HepG2 (cell line): ENCODE measurements around the gene ERFL.

Experiments
- CBFB ChIP-seq: sonication (generic); formaldehyde crosslinking; IDR thresholded peaks from 2 replicates; pipeline ENCODE4 v1.4.0; 2020; ENCODE audit warnings: missing genetic modification reagents
- GABPA ChIP-seq, 2 experiments: IDR thresholded peaks; 2 replicates each; pipeline ENCODE4 v1.6.1; 2011 to 2016; ENCODE audit warnings: low read depth in 2 of 2, low read length in 1 of 2, missing biosample characterization in 1 of 2, missing genetic modification characterization in 1 of 2
- RELA ChIP-seq: sonication (generic); formaldehyde crosslinking; IDR thresholded peaks from 2 replicates; pipeline ENCODE4 v1.4.0; 2020; ENCODE audit warnings: missing genetic modification reagents
- REXO4 ChIP-seq: sonication (generic); formaldehyde crosslinking; IDR thresholded peaks from 2 replicates; pipeline ENCODE4 v1.8.0; 2022; ENCODE audit warnings: missing genetic modification reagents, mild to moderate bottlenecking, borderline replicate concordance
- SUZ12 ChIP-seq: fragments of 150-350 bp; IDR thresholded peaks from 2 replicates; pipeline ENCODE4 v1.6.1; 2014; ENCODE audit warnings: low read depth, low read length
- ZNF652 ChIP-seq: IDR thresholded peaks from 2 replicates; pipeline ENCODE4 v1.6.1; 2016; ENCODE audit warnings: low read depth, borderline replicate concordance
- TF ChIP-seq, protein P1 (sequence below): sonication (generic); formaldehyde crosslinking; IDR thresholded peaks from 2 replicates; pipeline ENCODE4 v1.4.0; 2020; ENCODE audit warnings: missing genetic modification reagents, borderline replicate concordance
- TF ChIP-seq, protein P2 (sequence below): sonication (generic); formaldehyde crosslinking; IDR thresholded peaks from 2 replicates; pipeline ENCODE4 v1.5.0; 2020; ENCODE audit warnings: mild to moderate bottlenecking, missing genetic modification reagents, moderate library complexity
- TF ChIP-seq, protein P3 (sequence below): sonication (generic); formaldehyde crosslinking; IDR thresholded peaks from 2 replicates; pipeline ENCODE4 v1.4.0; 2020; ENCODE audit warnings: missing genetic modification reagents, borderline replicate concordance

DNA sequence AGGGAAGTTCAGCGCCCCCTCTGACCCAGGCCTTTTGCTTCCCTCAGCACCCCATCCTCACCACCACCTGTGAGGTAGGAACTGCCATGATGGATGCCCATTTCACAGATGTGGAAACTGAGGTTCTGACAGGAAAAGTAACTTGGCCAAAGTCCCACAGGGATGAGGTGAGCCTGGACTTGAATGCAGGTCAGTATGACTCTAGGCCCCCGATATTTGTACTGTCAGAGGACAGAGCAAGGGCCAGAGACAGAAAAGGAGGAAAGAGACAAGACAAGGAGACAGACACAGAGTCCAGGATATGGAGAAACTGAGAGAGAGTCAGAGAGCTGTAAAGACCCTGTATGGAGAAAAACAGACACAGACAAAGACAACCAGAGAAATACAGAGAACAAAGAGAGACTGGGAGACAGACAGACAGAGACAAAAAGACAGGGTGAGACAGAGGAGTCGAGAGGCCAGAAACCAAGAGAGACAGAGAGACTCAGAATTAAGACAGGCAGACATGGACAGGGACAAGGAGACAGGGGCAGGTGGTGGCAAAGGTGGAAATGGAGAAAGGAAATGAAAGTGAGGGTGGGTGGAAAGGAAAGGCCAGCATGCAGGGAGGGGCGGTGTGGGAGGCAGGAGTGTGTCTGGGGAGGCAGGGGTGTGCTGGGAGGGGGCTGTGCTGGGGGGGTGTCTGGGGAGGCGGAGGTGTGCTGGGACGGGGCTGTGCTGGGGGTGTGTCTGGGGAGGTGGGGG lies 5.0 kb downstream of the ERFL start:
- TF ChIP-seq, protein P1, sequence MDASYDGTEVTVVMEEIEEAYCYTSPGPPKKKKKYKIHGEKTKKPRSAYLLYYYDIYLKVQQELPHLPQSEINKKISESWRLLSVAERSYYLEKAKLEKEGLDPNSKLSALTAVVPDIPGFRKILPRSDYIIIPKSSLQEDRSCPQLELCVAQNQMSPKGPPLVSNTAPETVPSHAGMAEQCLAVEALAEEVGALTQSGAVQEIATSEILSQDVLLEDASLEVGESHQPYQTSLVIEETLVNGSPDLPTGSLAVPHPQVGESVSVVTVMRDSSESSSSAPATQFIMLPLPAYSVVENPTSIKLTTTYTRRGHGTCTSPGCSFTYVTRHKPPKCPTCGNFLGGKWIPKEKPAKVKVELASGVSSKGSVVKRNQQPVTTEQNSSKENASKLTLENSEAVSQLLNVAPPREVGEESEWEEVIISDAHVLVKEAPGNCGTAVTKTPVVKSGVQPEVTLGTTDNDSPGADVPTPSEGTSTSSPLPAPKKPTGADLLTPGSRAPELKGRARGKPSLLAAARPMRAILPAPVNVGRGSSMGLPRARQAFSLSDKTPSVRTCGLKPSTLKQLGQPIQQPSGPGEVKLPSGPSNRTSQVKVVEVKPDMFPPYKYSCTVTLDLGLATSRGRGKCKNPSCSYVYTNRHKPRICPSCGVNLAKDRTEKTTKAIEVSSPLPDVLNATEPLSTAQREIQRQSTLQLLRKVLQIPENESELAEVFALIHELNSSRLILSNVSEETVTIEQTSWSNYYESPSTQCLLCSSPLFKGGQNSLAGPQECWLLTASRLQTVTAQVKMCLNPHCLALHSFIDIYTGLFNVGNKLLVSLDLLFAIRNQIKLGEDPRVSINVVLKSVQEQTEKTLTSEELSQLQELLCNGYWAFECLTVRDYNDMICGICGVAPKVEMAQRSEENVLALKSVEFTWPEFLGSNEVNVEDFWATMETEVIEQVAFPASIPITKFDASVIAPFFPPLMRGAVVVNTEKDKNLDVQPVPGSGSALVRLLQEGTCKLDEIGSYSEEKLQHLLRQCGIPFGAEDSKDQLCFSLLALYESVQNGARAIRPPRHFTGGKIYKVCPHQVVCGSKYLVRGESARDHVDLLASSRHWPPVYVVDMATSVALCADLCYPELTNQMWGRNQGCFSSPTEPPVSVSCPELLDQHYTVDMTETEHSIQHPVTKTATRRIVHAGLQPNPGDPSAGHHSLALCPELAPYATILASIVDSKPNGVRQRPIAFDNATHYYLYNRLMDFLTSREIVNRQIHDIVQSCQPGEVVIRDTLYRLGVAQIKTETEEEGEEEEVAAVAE (CRISPR knock-in tag), result no peak
- TF ChIP-seq, protein P2, sequence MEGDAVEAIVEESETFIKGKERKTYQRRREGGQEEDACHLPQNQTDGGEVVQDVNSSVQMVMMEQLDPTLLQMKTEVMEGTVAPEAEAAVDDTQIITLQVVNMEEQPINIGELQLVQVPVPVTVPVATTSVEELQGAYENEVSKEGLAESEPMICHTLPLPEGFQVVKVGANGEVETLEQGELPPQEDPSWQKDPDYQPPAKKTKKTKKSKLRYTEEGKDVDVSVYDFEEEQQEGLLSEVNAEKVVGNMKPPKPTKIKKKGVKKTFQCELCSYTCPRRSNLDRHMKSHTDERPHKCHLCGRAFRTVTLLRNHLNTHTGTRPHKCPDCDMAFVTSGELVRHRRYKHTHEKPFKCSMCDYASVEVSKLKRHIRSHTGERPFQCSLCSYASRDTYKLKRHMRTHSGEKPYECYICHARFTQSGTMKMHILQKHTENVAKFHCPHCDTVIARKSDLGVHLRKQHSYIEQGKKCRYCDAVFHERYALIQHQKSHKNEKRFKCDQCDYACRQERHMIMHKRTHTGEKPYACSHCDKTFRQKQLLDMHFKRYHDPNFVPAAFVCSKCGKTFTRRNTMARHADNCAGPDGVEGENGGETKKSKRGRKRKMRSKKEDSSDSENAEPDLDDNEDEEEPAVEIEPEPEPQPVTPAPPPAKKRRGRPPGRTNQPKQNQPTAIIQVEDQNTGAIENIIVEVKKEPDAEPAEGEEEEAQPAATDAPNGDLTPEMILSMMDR (CRISPR knock-in tag), result no peak
- TF ChIP-seq GABPA (IDR thresholded peaks at IDR 0.05; ENCODE audit: low read depth, low read length) (no peak), GABPA (CRISPR knock-in tag; IDR thresholded peaks at IDR 0.05; ENCODE audit: low read depth) (no peak), CBFB (no peak), SUZ12 (no peak), RELA (no peak), REXO4 (CRISPR knock-in tag) (no peak), ZNF652 (CRISPR knock-in tag) (no peak)
- TF ChIP-seq, protein P3, sequence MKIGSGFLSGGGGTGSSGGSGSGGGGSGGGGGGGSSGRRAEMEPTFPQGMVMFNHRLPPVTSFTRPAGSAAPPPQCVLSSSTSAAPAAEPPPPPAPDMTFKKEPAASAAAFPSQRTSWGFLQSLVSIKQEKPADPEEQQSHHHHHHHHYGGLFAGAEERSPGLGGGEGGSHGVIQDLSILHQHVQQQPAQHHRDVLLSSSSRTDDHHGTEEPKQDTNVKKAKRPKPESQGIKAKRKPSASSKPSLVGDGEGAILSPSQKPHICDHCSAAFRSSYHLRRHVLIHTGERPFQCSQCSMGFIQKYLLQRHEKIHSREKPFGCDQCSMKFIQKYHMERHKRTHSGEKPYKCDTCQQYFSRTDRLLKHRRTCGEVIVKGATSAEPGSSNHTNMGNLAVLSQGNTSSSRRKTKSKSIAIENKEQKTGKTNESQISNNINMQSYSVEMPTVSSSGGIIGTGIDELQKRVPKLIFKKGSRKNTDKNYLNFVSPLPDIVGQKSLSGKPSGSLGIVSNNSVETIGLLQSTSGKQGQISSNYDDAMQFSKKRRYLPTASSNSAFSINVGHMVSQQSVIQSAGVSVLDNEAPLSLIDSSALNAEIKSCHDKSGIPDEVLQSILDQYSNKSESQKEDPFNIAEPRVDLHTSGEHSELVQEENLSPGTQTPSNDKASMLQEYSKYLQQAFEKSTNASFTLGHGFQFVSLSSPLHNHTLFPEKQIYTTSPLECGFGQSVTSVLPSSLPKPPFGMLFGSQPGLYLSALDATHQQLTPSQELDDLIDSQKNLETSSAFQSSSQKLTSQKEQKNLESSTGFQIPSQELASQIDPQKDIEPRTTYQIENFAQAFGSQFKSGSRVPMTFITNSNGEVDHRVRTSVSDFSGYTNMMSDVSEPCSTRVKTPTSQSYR (CRISPR knock-in tag), result no peak
